ENCODE measurements around the gene STIP1.

The STIP1 gene

GRCh38 chr11:64144587-64145472, 41.1 kb upstream of the STIP1 start:
- DNase-seq (ENCODE audit: low read depth, low spot score), result no peak
- TF ChIP-seq, protein P1, sequence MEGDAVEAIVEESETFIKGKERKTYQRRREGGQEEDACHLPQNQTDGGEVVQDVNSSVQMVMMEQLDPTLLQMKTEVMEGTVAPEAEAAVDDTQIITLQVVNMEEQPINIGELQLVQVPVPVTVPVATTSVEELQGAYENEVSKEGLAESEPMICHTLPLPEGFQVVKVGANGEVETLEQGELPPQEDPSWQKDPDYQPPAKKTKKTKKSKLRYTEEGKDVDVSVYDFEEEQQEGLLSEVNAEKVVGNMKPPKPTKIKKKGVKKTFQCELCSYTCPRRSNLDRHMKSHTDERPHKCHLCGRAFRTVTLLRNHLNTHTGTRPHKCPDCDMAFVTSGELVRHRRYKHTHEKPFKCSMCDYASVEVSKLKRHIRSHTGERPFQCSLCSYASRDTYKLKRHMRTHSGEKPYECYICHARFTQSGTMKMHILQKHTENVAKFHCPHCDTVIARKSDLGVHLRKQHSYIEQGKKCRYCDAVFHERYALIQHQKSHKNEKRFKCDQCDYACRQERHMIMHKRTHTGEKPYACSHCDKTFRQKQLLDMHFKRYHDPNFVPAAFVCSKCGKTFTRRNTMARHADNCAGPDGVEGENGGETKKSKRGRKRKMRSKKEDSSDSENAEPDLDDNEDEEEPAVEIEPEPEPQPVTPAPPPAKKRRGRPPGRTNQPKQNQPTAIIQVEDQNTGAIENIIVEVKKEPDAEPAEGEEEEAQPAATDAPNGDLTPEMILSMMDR (IDR thresholded peaks at IDR 0.05; ENCODE audit: low read depth, low read length), result no peak
- H3K4me3 ChIP-seq (ENCODE audit: low read depth, low read length), result no peak overlapping the region
- in situ Hi-C loops (cut with HindIII; ENCODE audit: low sequenced_read_pairs), result no loop called here

DNA sequence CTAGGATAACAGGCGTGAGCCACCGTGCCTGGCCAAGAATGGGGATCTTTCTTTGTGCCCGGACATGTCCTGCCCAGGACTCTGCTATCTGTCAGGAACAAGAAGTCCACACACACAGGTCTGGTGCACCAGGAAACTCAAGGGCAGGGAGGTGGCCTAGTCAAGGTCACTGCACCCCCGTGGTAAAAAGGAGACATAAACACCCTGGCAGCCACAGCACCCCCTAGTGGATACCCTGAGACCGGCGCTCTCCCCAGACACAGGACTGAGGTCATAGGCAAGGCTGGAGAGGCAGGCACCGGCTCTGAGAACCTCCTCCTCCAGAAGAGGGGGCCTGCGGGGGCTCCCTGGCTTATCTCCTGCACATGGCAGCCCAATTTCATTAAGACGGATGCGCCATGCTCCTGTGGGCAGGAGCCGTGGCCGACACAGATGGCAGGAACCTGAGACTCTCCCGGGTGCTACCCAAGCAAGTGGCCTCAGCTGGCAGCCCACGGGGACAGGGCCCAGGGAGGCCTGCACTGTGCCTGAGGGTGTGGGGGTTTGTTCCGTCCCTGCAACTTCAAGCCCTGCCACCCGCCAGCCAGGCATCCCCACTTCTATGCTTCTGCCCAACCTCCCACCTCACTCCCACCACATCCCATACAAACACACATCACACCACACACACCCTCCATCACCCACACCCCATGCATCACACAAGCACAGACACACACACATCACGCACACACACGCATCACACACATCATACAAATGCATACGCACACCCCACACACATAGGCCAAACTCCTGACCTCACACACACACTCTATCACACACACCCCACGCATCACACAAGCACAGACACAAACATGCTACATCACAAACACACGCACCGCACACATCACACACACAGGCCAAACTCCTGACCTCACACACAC, 39.7 kb upstream of the STIP1 start:
- TF ChIP-seq, protein P1 (IDR thresholded peaks at IDR 0.05; ENCODE audit: low read depth, low read length), result peak; percentile 77
- in situ Hi-C loops (cut with HindIII; ENCODE audit: low sequenced_read_pairs), result no loop called here
- no peak overlapping the region for H3K4me3 ChIP-seq (ENCODE audit: low read depth, low read length)
- no peak for DNase-seq (ENCODE audit: low read depth, low spot score)

GRCh38 chr11:64148226-64148916, 37.6 kb upstream of the STIP1 start:
- peak; percentile 71 for DNase-seq (ENCODE audit: low read depth, low spot score)
- peak overlapping the region; percentile 10 for H3K4me3 ChIP-seq (ENCODE audit: low read depth, low read length)
- in situ Hi-C loops (cut with HindIII; ENCODE audit: low sequenced_read_pairs), result no loop called here
- TF ChIP-seq, protein P1 (IDR thresholded peaks at IDR 0.05; ENCODE audit: low read depth, low read length), result peak; percentile 96

DNA sequence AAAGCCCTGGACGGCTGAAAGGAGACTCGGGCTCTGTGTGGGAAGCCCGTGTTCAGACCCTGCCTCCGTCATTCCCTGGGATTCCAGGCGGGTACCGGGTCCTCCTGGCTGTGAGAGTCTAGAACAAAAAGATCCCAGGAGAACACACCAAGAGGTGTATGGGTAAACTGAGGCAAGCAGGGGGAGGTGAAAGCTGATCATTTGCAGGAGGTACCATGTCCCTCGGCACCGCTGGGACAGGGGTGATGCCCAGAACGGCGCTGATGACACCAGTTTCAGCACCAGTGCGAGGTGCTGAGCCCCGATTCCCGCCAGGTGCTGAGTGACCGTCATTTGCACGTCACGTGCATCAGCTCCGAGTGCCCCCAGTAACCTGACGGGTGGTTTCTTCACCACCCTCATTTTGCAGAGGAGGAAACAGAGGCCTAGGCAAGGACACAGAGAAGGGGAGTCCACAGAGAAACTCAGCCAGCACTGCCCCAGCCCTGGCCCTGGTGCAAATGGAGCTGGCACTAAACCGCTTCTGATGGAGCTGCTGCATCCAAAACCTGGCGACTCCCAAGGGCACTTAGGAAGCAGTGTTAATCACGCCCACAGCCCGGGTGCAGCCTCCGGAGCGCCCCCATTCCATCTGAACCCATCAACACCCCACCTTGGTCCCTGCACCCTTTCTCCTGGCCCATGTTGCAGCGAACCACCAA, 36.9 kb upstream of the STIP1 start:
- H3K4me3 ChIP-seq (ENCODE audit: low read depth, low read length), result no peak overlapping the region
- DNase-seq (ENCODE audit: low read depth, low spot score), result no peak
- TF ChIP-seq, protein P1 (IDR thresholded peaks at IDR 0.05; ENCODE audit: low read depth, low read length), result no peak
- in situ Hi-C loops (cut with HindIII; ENCODE audit: low sequenced_read_pairs), result no loop called here

DNA sequence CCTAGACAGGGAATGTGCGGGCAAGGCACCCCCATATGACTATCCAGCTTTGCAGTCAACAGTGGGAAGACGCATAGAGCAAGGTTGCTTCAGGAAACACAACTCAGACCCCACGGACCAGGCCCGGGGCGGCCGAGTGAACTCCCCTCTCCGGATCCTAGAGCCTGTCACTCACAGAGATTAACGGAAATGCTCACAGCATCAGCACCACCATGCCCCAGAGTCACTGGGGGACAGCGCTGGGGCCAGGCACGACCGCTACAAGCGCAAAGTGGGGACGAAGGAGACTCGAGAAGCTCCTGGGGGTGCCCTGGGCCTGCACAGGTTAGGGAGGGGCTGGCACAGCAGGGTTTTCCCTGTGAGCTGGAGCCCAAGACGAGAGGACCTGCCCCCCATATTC, 35.9 kb upstream of the STIP1 start:
- no peak for DNase-seq (ENCODE audit: low read depth, low spot score)
- TF ChIP-seq, protein P1 (IDR thresholded peaks at IDR 0.05; ENCODE audit: low read depth, low read length), result no peak
- in situ Hi-C loops (cut with HindIII; ENCODE audit: low sequenced_read_pairs), result no loop called here
- H3K4me3 ChIP-seq (ENCODE audit: low read depth, low read length), result no peak overlapping the region

Measured in astrocyte of the spinal cord (primary cell).